Measurements from ENCODE around the gene SORCS2.

SORCS2 gene

DNA sequence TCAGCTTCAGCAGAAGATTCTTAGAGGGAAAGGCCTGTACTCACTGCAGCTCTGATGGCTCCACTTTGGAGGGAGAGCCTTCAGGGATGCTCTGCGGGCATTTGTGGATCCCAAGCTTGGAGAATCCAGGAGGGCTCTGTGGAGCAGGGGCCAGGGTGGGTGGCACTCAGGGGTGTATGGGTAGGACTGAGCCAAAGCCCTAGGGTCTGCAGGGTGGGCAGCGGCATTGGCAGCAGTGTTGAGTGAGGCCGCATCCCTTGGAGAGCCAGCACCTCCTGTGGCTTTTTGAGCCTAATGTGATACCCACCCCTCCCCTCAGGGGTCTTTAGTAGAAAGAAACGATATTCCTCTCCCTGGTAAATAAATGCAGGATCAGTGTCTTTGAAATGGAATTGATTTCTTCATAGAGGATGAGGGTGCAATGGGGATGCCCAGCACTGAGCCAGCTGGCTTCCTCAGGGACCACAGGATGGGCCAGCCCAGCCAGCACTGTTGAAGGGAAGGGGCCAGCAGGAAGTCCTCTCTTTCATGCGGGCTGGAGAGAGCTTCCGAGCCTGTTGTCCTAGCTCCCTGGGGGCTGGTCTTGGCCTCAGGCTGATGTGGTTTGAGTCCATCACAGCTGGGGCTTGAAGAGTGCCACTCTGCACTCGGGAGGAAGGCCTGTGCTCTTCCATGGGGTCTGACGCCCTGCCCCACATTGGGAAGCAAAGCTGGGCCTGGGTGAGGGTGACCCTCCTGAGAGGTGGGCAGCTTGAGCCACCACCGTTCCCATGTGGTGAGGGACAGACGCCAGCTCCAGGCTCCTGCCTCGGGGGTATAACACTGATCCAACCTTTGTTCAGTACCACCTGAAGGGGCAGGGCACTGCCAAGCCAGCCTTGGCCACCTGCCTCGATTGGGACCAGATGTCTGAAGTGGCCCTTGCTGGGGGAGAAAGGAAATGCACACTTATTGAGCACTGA, 192.9 kb downstream of the SORCS2 start:
- H3K27ac Mint-ChIP-seq = no peak overlapping the region
- peak; percentile 5 for DNase-seq
- H3K9me3 Mint-ChIP-seq = peaks cover 3% of the 10 kb centered on the region
- H3K27me3 Mint-ChIP-seq = peaks cover 14% of the 10 kb centered on the region
- H3K36me3 Mint-ChIP-seq (ENCODE audit: low read depth) = no peaks in the 10 kb centered on the region
- H3K4me1 Mint-ChIP-seq (ENCODE audit: low read depth) = no peaks in the 10 kb centered on the region
- H3K4me3 Mint-ChIP-seq = no peak overlapping the region

DNA sequence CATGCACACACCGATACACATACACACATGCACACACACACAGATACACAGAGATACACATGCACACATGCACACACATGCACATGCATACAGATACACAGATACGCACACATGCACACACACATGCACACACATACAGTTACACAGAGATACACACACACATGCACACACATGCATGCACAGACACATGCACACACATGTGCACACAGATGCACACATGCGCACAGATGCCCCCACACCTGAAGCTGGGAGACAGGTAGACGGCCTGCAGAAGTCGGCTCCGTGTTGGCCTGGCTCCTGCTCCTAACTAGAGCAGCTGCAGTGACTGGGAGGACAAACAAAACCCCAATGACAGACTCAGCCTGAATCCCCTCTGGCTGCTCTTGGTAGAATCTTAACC, 195.6 kb downstream of the SORCS2 start:
- H3K4me1 Mint-ChIP-seq (ENCODE audit: low read depth) = no peaks in the 10 kb centered on the region
- H3K4me3 Mint-ChIP-seq = no peak overlapping the region
- no peaks in the 10 kb centered on the region for H3K36me3 Mint-ChIP-seq (ENCODE audit: low read depth)
- no peak overlapping the region for H3K27ac Mint-ChIP-seq
- H3K27me3 Mint-ChIP-seq = peaks cover 10% of the 10 kb centered on the region
- DNase-seq = no peak
- peaks cover 3% of the 10 kb centered on the region for H3K9me3 Mint-ChIP-seq

DNA sequence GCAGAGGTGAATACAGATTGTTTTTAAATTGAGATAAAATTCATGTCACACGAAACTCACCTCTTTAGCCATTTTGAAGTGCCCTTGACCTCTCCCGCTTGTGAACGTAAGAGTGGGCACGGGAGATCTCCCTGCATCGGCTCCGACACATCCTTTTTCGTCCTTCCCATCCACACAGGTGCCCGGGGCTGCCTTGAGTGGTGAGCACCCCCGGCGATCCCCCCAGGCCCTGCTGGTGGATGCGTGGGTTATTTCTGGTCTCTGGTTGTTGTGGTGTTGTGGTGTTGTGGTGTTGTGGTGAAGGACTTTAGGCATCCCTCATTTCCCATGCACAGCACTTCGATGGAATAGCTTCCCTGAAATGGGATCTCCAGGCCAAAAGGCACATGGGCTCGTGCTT, 196.3 kb downstream of the SORCS2 start:
- Mint-ChIP-seq H3K4me3 (no peak overlapping the region), H3K9me3 (peaks cover 3% of the 10 kb centered on the region), H3K36me3 (ENCODE audit: low read depth) (no peaks in the 10 kb centered on the region), H3K27ac (no peak overlapping the region), H3K4me1 (ENCODE audit: low read depth) (no peaks in the 10 kb centered on the region), H3K27me3 (peaks cover 17% of the 10 kb centered on the region)
- DNase-seq = peak; percentile 9

DNA sequence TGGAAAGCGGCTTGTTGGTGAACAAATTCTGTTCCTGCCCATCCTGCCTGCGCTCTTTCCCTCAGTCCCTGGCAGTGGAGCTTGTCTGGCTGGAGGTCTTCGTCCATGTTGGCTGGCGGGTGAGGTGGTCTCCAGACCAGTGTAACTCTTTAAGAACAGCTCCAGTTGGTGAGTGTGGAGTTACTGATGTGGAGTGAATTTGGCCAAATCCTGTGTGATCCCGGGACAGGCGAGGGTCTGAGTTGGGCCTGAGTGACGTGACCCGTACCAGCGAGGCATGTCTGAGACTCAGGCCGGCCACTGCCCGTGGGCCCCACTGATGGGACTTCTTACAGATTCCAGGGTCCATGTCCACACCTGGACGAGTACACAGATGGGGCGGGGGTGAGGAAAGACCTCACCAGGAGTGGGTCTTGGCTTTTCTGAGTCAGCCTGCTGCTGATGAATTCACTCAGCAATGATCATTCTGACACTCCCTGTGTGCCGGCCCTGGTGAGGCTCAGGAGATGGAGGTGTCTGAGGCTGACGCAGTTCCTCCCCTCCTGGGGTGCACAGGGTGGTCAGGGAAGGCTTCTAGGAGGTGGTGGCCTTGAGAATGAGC, 196.9 kb downstream of the SORCS2 start:
- DNase-seq = peak; percentile 7
- Mint-ChIP-seq H3K4me3 (no peak overlapping the region), H3K27ac (no peak overlapping the region), H3K9me3 (peaks cover 3% of the 10 kb centered on the region), H3K36me3 (ENCODE audit: low read depth) (no peaks in the 10 kb centered on the region), H3K27me3 (peaks cover 20% of the 10 kb centered on the region), H3K4me1 (ENCODE audit: low read depth) (no peaks in the 10 kb centered on the region)

DNA sequence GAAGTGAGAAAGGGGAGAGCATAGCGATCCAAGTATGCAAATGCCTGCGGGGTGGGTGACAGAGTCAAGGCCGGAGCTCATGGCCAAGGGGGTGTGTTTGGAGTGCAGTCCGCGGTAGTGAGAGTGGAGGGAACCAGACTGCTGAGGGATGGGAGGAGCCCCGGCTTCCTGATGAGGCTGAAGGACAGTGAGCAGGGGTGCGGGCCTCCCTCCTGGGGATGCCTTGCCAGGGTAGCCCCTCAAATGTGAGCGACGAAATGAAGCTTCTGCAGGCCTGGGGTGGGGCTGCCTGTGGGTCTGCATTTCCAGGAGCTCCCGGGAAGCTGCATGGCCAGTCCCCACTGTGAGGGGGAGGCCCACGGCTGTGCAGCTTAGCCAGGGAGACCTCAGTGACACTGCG, 197.4 kb downstream of the SORCS2 start:
- Mint-ChIP-seq H3K9me3 (peaks cover 3% of the 10 kb centered on the region), H3K36me3 (ENCODE audit: low read depth) (no peaks in the 10 kb centered on the region), H3K27ac (no peak overlapping the region), H3K4me1 (ENCODE audit: low read depth) (no peaks in the 10 kb centered on the region), H3K27me3 (peaks cover 20% of the 10 kb centered on the region), H3K4me3 (no peak overlapping the region)
- DNase-seq = peak; percentile 2

DNA sequence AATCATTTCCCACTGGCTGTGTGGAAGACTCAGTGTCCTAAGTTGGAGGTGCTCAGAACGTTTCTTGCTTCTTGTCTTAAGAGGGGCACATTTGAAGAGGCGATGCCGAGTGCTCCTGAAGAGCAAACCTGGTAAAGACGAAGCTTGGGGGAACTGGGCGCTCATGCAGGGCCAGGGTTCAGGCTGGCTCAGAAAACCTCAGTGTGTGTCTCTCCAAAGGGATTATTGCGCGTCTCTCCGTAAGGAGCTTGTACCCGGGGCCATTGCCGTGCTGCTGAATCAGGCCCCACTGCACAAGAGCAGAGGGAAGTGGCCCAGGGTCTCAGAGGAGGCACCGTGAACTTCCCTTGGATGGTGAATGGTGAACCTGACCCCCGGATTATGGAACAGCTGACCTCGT, 198.0 kb downstream of the SORCS2 start:
- Mint-ChIP-seq H3K27ac (no peak overlapping the region), H3K27me3 (peaks cover 20% of the 10 kb centered on the region), H3K4me3 (no peak overlapping the region), H3K36me3 (ENCODE audit: low read depth) (no peaks in the 10 kb centered on the region), H3K9me3 (peaks cover 3% of the 10 kb centered on the region), H3K4me1 (ENCODE audit: low read depth) (no peaks in the 10 kb centered on the region)
- DNase-seq = no peak

DNA sequence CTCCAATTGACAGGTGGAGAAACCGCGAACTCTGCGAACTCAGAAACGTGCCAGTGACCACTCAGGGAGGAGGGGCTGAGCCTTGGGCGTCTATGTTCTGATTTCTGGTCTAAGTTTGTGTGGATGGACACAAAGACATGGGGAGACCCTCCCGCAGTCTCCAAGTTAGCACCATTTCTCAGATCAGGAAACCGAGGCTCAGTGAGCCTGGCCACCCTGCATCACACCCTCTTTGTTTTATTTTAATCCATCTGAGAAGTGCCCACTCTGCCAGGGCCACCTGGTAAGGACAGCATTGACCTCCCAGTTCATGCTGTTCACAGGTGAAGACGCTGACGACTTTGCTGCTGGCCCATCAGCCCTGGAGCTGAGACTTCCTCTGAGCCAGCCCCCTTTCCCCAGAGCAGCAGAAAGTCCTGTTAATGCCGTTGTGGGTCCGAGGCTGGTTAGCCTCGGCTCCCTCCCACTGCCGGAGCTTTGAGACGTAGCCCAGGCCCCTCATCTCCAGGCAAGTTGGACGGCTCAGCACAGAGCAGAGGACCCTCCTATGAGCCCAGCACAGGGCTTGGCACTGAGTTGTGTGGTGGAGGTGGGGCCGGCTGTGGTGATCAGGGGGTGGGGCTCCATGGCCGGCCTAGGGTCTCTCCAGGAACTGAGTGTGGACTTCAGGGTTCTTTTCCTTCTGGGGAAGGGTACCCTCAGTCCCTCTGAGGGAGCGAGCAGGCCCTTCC, 198.7 kb downstream of the SORCS2 start:
- Mint-ChIP-seq H3K9me3 (peaks cover 3% of the 10 kb centered on the region), H3K4me3 (no peak overlapping the region), H3K27ac (no peak overlapping the region), H3K4me1 (ENCODE audit: low read depth) (no peaks in the 10 kb centered on the region), H3K27me3 (peaks cover 20% of the 10 kb centered on the region), H3K36me3 (ENCODE audit: low read depth) (no peaks in the 10 kb centered on the region)
- DNase-seq = peak; percentile 3

DNA sequence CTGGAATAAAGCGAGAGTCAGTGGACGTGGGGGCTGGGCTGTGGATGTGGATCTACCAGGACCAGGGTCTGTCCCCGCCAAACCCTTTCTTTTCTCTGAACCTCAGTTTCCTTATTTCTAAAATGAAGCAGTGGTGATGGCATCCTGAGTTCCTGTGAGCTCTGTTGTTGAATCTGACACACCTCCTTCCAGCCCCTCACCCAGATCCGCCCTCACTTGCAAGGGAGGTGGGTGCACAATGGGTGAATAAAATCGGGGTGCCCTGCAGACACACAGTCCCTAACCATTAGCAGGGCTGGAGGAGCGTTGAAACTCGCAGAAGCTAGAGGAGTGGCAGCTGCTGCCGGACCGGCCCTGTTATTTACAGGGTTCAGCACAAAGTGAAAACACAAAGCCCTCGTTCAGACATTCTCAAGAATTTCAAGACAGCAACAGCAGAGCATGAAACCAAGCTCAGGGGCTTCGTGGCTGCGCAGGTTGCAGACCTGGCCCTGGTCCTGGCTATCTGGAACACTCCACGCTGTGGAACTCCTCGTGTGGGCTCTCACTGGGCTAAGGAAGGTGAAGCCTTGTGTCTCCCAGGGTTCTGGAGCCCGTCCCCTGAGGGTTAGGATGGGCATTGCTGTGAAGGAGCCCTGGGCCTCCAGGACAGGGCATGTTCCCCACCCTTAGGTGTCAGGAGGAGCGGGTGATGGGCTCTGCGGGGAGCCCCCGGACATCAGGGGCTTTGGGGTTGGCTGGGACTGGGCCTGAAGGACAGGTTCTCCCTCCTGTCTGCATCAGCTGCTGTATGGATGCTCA, 199.5 kb downstream of the SORCS2 start:
- Mint-ChIP-seq H3K4me3 (no peak overlapping the region), H3K27ac (no peak overlapping the region), H3K4me1 (ENCODE audit: low read depth) (no peaks in the 10 kb centered on the region), H3K9me3 (peaks cover 3% of the 10 kb centered on the region), H3K36me3 (ENCODE audit: low read depth) (no peaks in the 10 kb centered on the region), H3K27me3 (peaks cover 24% of the 10 kb centered on the region)
- peak; percentile 11 for DNase-seq

DNA sequence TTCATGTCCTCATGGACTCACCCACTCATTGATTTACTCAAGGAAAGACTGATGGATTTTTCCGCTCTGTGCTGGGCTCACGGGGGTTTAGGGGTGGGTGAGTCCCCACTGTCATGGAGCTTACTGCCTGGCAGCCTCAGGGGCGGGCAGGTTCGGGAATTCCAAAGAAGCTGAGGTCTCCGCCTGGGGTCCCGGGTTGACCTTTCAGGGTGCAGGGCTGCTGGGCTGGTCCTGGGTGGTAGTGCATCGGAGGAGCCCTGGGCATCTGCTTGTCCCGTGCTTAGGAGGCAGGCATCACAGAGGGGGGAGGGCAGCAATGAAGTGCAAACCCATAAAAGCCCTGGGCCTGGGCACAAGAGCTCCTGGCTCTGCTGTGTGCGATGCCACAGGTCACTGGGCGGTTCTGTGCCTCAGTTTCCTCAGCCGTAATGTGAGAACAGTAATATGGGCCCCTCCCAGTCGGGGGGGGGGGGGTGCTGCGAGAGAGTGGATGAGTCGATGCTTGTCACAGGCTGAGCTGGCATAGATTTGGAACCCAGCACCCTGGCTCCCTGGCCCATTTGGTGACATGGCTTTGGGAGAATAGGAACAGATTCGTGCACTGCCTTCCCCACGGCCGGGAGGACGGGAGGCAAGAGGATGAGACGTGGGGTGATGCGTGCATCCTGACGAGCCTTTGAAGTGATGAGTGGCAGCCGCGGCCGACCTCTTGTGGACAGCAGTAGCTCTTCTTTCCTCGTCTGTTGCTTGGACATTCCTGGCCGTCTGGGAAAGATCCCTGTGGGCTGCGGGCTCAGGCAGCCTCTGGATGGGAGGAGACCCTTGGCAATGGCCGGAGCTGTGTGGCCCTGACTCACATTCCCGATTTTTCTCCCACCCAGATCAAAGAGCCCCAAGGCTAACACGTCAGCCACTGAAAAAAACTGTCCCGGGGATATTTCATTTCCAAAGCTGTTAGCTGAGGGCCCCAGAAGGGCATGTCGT, 200.4 kb downstream of the SORCS2 start:
- Mint-ChIP-seq H3K27ac (no peak overlapping the region), H3K9me3 (peaks cover 2% of the 10 kb centered on the region), H3K4me3 (no peak overlapping the region), H3K36me3 (ENCODE audit: low read depth) (no peaks in the 10 kb centered on the region), H3K4me1 (ENCODE audit: low read depth) (no peaks in the 10 kb centered on the region), H3K27me3 (peaks cover 33% of the 10 kb centered on the region)
- peak; percentile 8 for DNase-seq

DNA sequence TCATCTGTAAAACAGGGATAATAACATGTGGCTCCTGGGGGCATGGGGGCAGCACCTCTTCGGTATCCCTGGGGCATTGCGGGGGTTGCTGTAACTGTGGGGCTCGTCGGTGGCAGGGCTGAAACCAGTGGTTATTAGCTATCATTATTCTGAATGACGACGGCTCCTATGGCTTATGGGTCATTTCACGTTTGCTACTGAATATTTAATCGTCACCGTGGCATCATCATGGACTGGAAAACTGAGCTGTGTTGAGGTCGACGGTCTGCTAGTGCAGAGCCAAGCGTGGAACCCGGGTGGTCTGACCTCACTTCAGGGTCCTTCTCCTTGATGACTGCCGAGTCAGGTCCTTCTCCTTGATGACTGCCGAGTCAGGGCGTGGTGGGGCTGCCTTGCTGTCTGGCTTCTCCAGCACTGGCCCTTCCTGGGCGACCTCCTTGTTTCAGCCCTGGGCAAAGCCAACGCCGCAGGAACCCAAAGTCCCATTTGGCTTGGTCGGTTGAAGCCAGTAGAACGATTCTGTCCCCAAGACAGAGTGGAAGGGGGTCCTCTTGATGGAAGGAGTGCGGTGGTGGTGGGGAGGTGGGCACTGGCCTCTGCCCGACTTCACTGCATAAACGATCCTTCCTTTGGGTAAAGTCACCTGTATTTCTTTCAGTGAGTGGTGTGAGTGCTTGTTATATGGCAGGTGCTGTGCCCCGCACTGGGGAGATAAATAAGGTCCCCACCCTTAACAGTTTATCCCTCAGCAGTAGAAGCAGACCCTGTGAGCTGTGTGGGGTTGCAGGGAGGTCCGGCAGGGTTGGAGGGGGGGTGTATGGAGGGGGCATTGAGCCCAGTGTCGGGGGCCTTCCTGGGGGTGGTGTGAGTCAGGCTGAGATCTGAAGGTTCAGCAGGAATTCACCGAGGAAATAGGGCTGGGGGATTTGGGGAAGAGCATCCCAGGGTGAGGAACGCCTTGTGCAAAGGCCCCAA, 201.6 kb downstream of the SORCS2 start:
- peak; percentile 19 for DNase-seq
- Mint-ChIP-seq H3K36me3 (ENCODE audit: low read depth) (no peaks in the 10 kb centered on the region), H3K4me1 (ENCODE audit: low read depth) (no peaks in the 10 kb centered on the region), H3K9me3 (no peaks in the 10 kb centered on the region), H3K27ac (no peak overlapping the region), H3K4me3 (no peak overlapping the region), H3K27me3 (peaks cover 41% of the 10 kb centered on the region)

DNA sequence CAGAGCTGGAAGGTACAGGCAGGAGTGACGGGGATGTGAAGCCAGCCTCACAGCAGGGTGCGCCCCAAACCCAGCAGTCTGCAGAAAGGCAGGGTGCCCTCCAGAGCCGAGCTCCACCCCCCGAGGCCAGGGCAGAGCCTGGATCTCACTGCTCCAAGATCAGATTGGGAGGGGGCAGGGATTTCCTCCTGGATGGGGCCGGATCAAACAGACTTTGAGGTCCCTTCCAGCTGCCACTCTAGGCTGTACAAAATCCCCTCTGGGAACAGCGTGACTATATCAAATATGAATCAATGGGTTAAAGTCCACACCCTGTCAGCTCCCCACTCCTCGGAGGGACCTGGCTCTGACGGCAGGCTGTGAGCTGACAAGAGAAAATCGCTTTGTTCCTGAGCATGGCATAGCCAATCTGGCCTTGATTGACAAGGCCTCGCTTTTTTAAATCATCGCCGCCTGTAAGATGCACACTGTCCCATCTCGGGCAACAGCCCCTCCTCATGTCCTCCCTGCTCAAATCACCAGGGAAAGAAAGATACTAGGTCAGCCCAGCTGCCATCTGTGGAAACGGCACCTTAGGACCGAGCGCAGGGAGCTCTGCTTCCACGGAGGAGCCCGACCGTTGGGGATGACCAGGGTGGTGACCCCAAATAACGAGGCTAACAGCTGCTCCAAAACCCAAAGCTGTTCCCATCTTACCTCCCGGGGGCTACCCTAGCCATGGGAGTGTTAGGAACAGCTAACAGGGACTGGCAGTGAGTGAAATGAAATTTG, 202.5 kb downstream of the SORCS2 start:
- Mint-ChIP-seq H3K36me3 (ENCODE audit: low read depth) (no peaks in the 10 kb centered on the region), H3K4me1 (ENCODE audit: low read depth) (no peaks in the 10 kb centered on the region), H3K4me3 (no peak overlapping the region), H3K27me3 (peaks cover 44% of the 10 kb centered on the region), H3K9me3 (no peaks in the 10 kb centered on the region), H3K27ac (no peak overlapping the region)
- no peak for DNase-seq

DNA sequence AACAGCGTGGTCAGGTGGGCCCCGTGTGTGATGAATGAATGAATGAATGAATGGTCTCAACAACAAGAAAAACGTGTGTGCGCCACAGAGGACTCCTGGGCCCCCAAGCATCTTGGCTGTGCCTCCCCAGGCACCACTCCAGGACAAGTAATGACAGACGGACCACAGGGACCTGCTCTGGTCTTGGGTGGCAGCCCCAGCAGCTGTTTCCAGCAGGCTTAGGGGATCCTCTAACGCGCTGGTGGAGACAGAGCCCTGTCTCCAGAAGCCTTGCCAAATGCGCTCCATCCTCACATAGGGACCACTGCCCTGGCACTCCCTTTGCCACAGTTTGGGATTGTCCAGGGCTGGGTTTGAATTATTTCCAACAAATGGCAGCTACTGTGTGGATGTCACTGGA, 203.3 kb downstream of the SORCS2 start:
- no peak for DNase-seq
- no peak overlapping the region for H3K27ac Mint-ChIP-seq
- no peaks in the 10 kb centered on the region for H3K4me1 Mint-ChIP-seq (ENCODE audit: low read depth)

More for the DNA sequence above, 203.3 kb downstream of the SORCS2 start:
- no peak overlapping the region for H3K4me3 Mint-ChIP-seq
- no peaks in the 10 kb centered on the region for H3K36me3 Mint-ChIP-seq (ENCODE audit: low read depth)
- H3K9me3 Mint-ChIP-seq = no peaks in the 10 kb centered on the region
- H3K27me3 Mint-ChIP-seq = peaks cover 47% of the 10 kb centered on the region
